NCI-H345 (cell line): ENCODE measurements around the gene CRY1.

Experiments
- DNase-seq: peaks from one replicate; lab custom pipeline; 2025; lab: John Stamatoyannopoulos, UW

The CRY1 gene

DNA sequence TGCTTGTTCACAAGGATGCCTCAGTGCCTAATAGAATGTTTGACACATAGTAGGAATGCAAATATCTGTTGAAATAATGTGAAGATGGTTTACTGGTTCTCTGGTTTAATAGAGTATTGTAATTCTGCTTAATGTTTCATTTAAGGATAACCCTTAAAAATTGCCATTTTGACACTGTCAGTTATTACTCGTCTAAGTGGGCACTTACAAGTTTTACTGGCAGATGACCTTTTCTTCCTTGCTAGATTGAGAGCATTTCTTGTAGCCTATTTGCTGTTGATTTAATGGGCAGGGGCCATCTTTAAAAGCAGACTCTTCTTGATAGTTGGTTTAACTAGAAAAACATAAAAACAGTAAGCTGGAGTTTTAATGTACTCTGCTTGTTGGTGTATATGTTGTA, 135.8 kb downstream of the CRY1 start:
- DNase-seq = no peak

DNA sequence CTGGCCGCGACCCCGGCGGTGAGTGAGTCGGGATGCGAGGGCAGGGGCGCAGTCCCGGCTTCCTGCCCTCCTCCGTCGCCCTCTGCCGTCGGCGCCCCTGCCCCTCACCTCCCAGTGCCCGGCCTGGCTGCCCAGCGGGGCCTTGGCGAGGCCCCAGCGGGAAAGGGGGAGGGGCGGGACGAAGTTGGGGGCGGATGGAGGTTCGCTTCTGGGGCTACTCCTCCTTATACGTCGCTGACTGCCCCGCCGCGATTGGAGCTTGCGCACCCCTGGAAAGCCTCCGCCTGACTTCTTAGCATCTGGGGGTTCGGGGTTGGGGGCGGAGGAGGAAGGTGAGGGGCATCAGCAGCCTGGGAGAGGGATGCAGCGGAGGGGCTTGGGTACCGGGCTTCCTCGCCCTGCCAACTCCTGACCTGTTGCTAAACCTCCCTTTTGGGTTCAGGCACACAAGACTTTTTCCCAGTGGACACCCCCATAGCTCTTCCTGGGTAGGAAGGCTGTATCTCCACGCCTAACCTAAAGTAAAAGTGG, 137.2 kb downstream of the CRY1 start:
- DNase-seq = no peak

DNA sequence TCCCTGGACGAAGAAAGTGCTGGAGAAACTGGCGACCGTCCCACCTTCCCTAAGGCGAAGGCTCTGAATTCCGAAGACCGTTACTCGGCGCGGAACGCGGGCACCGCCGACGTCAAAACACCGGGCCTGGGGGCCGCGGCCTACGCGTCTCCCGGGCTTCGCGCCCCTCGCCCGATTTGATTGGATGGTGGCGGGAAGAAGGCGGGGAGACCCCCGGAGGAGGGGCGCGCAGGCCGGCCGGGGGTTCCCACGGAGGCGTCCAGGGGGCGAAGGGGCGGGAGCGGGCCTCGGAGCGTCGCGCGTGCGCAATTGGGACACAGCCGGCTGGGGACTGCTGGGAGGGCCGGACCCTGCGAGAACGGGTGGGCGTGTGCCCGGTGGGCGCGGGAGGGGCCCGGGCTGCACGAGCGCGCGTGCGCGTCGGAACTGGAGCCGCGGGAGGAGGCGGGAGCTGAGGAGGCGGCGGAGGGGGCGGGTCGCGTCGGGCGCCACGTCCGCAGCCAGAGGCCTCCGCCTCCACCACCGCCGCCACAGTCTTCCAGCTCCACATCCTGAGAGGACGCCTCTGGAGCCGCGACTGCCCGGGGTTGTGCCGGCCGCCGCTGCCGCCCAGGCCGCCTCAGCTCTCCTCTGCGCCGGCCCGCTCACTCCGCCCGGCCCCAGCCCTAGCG, 137.8 kb downstream of the CRY1 start, which contains the start of gene TMEM263:
Gene TMEM263, plus strand, starts transcription at position 531 of the 671 bp plus-strand sequence. CDS start 11,210 bp downstream, outside the sequence.
- DNase-seq = peak; percentile 97

GRCh38 chr12:106954462-106955376, 138.6 kb downstream of the CRY1 start:
- no peak for DNase-seq

DNA sequence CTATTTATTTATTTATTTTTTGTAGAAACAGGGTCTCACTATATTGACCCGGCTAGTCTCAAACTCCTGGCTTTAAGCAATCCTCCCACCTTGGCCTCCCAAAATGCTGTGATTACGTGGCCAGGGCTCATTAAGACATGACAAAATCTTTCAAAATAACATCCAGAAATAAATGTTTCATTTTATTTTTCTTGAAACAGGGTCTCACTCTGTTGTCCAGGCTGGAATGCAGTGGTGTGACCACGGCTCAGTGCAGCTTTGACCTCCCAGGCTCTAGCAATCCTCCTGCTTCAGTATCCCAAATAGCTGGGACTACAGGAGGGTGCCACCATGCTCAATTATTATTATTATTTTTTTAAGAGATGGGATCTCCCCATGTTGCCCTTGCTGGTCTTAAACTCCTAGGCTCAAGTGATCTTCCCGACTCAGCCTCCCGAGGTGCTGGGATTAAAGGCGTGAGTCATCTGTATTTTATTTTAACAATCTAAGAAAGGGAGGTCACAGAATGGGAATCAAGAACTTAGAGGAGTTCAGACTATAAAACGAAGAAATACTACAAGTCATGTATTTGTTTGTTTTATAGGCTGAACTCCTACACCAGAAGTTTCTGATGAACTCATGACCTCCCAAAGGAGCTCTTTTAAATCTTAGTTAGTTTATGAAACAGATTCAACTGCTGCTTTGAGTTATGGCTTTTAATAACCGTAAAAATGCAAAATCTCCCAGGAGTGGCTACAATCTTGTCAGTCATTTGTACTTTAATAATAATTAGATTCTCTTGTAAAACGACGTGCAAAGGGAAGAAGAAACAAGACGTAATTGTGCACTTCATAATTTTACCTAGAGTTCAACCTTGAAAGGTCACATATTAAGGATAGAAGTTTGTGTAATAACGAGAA, 139.7 kb downstream of the CRY1 start:
- DNase-seq = no peak

GRCh38 chr12:106950591-106950990, 142.8 kb downstream of the CRY1 start:
- no peak for DNase-seq

GRCh38 chr12:106947461-106947860, 145.9 kb downstream of the CRY1 start:
- DNase-seq = no peak

- no peak for DNase-seq
Measured at GRCh38 chr12:106945261-106945851, 148.0 kb downstream of the CRY1 start.

DNA sequence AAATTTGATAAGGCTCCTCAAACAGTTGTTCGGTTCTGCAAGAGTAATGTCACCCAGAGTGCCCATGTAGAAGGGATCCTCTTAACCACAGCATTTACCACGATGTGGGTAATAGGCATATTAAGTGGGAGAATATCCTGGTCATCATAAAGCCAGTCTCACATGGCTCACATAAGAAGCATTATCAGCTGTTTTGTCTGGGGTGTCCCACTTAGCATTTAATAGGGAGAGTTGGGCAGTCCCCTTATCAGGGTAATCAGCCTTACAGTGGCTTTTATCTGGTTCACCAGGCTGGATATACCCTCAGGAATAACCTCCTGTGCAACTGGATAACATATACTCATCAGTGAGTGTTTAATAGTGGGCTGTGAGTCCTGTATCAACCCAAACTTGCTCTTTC, 150.6 kb downstream of the CRY1 start:
- no peak for DNase-seq

DNA sequence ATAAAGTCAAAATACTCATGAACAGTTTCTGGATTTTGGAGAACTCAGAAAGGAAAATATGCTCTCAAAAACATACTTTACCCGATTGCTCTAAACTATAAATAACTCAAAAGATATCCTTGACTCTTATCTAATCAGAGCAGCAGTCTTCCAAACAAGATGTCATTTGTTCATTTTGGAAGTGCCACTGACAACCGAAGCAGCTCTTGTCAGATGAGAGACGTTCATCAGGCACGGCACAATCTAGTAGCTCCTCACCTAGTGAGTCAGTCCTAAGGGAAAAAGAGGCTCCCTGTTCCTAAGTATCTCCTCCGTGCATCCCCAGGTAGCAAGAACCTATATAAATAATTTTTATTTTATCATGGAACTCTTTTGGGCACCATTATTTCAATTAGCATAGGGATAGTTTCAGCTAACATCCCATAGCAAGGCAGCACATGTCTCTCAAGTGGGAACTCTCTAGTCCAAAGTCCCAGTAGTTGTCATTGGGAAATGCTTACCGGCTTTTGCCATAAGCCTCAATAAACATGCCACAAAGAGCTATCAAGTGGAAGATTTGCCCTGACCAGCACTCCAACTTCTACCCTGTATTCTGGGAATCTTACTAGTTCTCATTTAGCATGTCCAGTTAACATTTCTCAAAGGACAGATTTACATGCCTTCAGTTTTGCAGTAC, 151.7 kb downstream of the CRY1 start:
- no peak for DNase-seq
